NK-92 (cell line): ENCODE data around the gene CTNNA1.
"Not testable (repeated sequence)": the region's sequence is repeated elsewhere in the genome, so short reads cannot be mapped to it uniquely, and the experiment has no call there.

Experiments
- DNase-seq: peaks from one replicate; lab custom pipeline; 2025; ENCODE audit not compliant: unreplicated experiment; lab: John Stamatoyannopoulos, UW

The CTNNA1 gene

GRCh38 chr5:138724470-138725146 lies 28.6 kb upstream of the CTNNA1 start:
- DNase-seq = no peak

GRCh38 chr5:138725153-138725817 lies 27.9 kb upstream of the CTNNA1 start:
- no peak for DNase-seq

GRCh38 chr5:138725818-138726416 lies 27.3 kb upstream of the CTNNA1 start:
- no peak for DNase-seq

- DNase-seq = no peak
Observed at GRCh38 chr5:138726848-138727247, 26.4 kb upstream of the CTNNA1 start.

- not testable (repeated sequence) for DNase-seq
Observed at GRCh38 chr5:138730496-138730895, 22.7 kb upstream of the CTNNA1 start.

- DNase-seq = no peak
Observed at GRCh38 chr5:138732466-138732865, 20.8 kb upstream of the CTNNA1 start.

GRCh38 chr5:138732933-138733332 lies 20.3 kb upstream of the CTNNA1 start:
- DNase-seq = no peak

GRCh38 chr5:138733509-138733908 lies 19.7 kb upstream of the CTNNA1 start:
- no peak for DNase-seq

- no peak for DNase-seq
Observed at GRCh38 chr5:138736293-138736692, 16.9 kb upstream of the CTNNA1 start.

- no peak for DNase-seq
Observed at GRCh38 chr5:138737494-138738265, 15.5 kb upstream of the CTNNA1 start.

GRCh38 chr5:138738399-138738798 lies 14.8 kb upstream of the CTNNA1 start:
- DNase-seq = no peak

- no peak for DNase-seq
Observed at GRCh38 chr5:138739938-138740337, 13.3 kb upstream of the CTNNA1 start.

- DNase-seq = no peak
Observed at GRCh38 chr5:138743484-138743883, 9.7 kb upstream of the CTNNA1 start.

GRCh38 chr5:138745268-138745667 lies 8.0 kb upstream of the CTNNA1 start:
- DNase-seq = no peak

GRCh38 chr5:138748630-138749081 lies 4.6 kb upstream of the CTNNA1 start:
- no peak for DNase-seq

GRCh38 chr5:138751344-138751743 lies 1.9 kb upstream of the CTNNA1 start:
- DNase-seq = not testable (repeated sequence)

GRCh38 chr5:138752341-138752950 lies 779 bp upstream of the CTNNA1 start:
- DNase-seq = no peak

GRCh38 chr5:138753794-138754698 lies 821 bp downstream of the CTNNA1 start:
- DNase-seq = no peak

GRCh38 chr5:138754699-138755057 lies 1.5 kb downstream of the CTNNA1 start:
- no peak for DNase-seq

- no peak for DNase-seq
Observed at GRCh38 chr5:138755084-138755748, 2.0 kb downstream of the CTNNA1 start.
